Brain microvascular endothelial cell (primary cell): ENCODE data around the gene IFI27L1.

Experiments used
- DNase-seq: peaks from one replicate; pipeline ENCODE4 v3.0.0-alpha.2; 2020
- H3K27ac ChIP-seq: fragments of 250-450 bp; sonication (Bioruptor Pico); 2 replicates; pipeline ENCODE4 v1.5.1; 2020; ENCODE audit warnings: mild to moderate bottlenecking, moderate library complexity
- H3K27me3 ChIP-seq: fragments of 250-450 bp; sonication (Bioruptor Pico); replicated peaks from 2 replicates; pipeline ENCODE4 v1.5.1; 2020; ENCODE audit warnings: mild to moderate bottlenecking
- H3K36me3 ChIP-seq: fragments of 250-450 bp; sonication (Bioruptor Pico); replicated peaks from 2 replicates; pipeline ENCODE4 v1.5.1; 2020; ENCODE audit warnings: mild to moderate bottlenecking
- H3K4me3 ChIP-seq: 2 replicates; pipeline ENCODE4 v1.5.1; 2011; ENCODE audit warnings: low read depth, mild to moderate bottlenecking, control low read depth, low read length, moderate library complexity
- CTCF ChIP-seq: IDR thresholded peaks from 2 replicates; pipeline ENCODE4 v1.5.1; 2011; ENCODE audit warnings: low read depth, mild to moderate bottlenecking, moderate library complexity, low read length, control low read depth, inconsistent platforms; ENCODE audit errors: missing control alignments
- in situ Hi-C: cut with HindIII; loops from 2 replicates; pipeline ENCODE4 v1.10.0; 2017; ENCODE audit warnings: low sequenced_read_pairs, low pct_ligation_motif_present

IFI27L1 gene

DNA sequence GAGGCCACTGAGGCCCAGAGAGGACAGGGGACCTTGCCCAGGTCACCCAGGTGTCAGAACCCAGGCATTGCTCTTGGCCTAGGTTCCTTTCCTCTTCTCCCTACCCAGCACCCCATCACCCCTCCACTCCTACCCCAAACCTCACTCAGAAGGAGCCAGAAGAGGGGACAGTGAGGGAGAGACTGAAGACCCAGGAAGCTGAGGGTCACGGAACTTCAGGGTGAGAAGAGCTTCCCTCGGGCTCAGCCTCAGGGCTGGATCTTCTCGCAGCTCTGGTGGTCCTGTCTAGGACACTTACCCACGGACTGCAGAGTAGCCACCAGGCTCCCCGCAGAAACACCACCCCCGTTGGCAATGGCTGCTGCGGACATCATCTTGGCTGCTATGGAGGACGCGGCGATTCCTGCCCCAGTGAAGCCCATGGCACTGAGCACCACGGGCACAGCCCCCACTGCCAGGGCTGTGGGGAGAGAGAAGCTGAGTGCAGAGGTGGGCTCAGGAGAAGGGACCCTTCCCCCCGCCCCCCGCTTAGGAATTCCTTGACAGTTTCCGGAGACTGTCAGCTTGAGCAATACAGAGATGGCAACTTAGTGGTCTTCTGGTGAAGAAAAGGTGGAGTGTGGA is 47.2 kb downstream of the IFI27L1 start:
- no peak for TF ChIP-seq CTCF
- Histone ChIP-seq H3K27me3 (no peaks in the 10 kb centered on the region), H3K4me3 (no peak overlapping the region), H3K27ac (no peak overlapping the region), H3K36me3 (no peaks in the 10 kb centered on the region)
- DNase-seq, result no peak
- in situ Hi-C loops, result no loop called here

- peak within 1 kb of the TSS; percentile 3 for H3K27ac ChIP-seq
- in situ Hi-C loops, result no loop called here
- peak; percentile 39 for TF ChIP-seq CTCF
Observed at GRCh38 chr14:94129111-94129757, 48.1 kb downstream of the IFI27L1 start, which contains the start of gene IFI27L2. IFI27L2 (minus strand) TSS chr14:94129604; CDS start chr14:94129564, 40 bp downstream.

GRCh38 chr14:94129758-94130414 is 48.8 kb downstream of the IFI27L1 start:
- no peak overlapping the region for H3K27ac ChIP-seq
- H3K36me3 ChIP-seq, result no peaks in the 10 kb centered on the region
- DNase-seq, result peak; percentile 35
- H3K4me3 ChIP-seq, result peak overlapping the region; percentile 70
- in situ Hi-C loops, result no loop called here
- TF ChIP-seq CTCF, result no peak
- H3K27me3 ChIP-seq, result no peaks in the 10 kb centered on the region

More at GRCh38 chr14:94129111-94129757, 48.1 kb downstream of the IFI27L1 start, which contains the start of gene IFI27L2:
- Histone ChIP-seq H3K36me3 (no peaks in the 10 kb centered on the region), H3K4me3 (peak within 1 kb of the TSS; percentile 70), H3K27me3 (no peaks in the 10 kb centered on the region)
- DNase-seq, result peak; percentile 78

DNA sequence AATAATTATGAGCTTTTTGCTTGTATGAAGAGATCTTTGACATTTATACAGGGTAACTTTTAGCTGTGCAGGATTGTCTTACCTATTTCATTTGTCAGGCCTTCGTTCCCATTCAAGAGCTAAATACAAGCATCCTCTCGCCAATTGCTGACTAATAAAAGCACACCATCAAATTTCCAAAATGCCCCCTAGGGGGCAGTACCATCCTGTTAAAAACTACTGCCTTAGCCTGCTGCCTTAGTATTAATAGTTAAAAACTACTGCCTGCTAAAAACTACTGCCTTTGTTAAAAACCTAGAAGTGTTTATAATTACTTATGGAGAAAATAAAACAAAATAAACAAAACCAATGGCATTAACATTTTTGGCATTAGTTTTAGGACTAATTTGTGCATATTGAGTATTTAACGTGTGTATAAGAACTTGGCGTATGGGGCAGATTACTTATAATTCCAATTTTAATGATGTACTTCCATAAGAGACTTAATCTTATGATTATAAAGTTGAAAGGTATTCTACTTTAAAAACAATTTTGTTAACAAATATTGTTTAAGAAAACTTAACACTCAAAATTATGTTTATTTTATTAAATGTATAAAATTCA is 51.3 kb downstream of the IFI27L1 start:
- TF ChIP-seq CTCF, result peak; percentile 77
- peak; percentile 64 for DNase-seq
- in situ Hi-C loops, result no loop called here

GRCh38 chr14:94135476-94135875 is 54.4 kb downstream of the IFI27L1 start:
- no peak for TF ChIP-seq CTCF
- DNase-seq, result no peak
- in situ Hi-C loops, result no loop called here

More for the DNA sequence above, 51.3 kb downstream of the IFI27L1 start:
- Histone ChIP-seq H3K36me3 (no peaks in the 10 kb centered on the region), H3K27me3 (no peaks in the 10 kb centered on the region), H3K4me3 (no peak overlapping the region), H3K27ac (no peak overlapping the region)

More at GRCh38 chr14:94135476-94135875, 54.4 kb downstream of the IFI27L1 start:
- Histone ChIP-seq H3K36me3 (no peaks in the 10 kb centered on the region), H3K27me3 (no peaks in the 10 kb centered on the region), H3K27ac (no peak overlapping the region), H3K4me3 (no peak overlapping the region)
